Neuronal stem cell (in vitro differentiated cells): ENCODE data around the gene MDN1.

Source experiments
- DNase-seq: peaks from one replicate; pipeline ENCODE4 v3.0.0-alpha.2; 2013; ENCODE audit warnings: low spot score
- H2AFZ ChIP-seq: one replicate; pipeline ENCODE4 v1.6.1; 2013; ENCODE audit warnings: mild to moderate bottlenecking, low read length, inconsistent platforms
- H2AK5ac ChIP-seq: 2 replicates; pipeline ENCODE4 v1.6.1; 2013; ENCODE audit warnings: low read depth, mild to moderate bottlenecking, inconsistent platforms, low read length, moderate library complexity, mixed read lengths
- H2BK120ac ChIP-seq: 2 replicates; pipeline ENCODE4 v1.6.1; 2013; ENCODE audit warnings: low read depth, mild to moderate bottlenecking, inconsistent platforms, low read length, moderate library complexity, mixed read lengths
- H2BK12ac ChIP-seq: one replicate; pipeline ENCODE4 v1.6.1; 2013; ENCODE audit warnings: low read length, inconsistent platforms
- H2BK15ac ChIP-seq: 2 replicates; pipeline ENCODE4 v1.6.1; 2013; ENCODE audit warnings: mild to moderate bottlenecking, low read length, inconsistent platforms, mixed read lengths
- H2BK5ac ChIP-seq: one replicate; pipeline ENCODE4 v1.6.1; 2013; ENCODE audit warnings: inconsistent platforms, mild to moderate bottlenecking, low read length, moderate library complexity
- H3K14ac ChIP-seq: one replicate; pipeline ENCODE4 v1.6.1; 2013; ENCODE audit warnings: low read length, inconsistent platforms
- H3K18ac ChIP-seq: 2 replicates; pipeline ENCODE4 v1.6.1; 2013; ENCODE audit warnings: low read length, inconsistent platforms
- H3K23ac ChIP-seq: 2 replicates; pipeline ENCODE4 v1.6.1; 2013; ENCODE audit warnings: low read depth, mild to moderate bottlenecking, mixed read lengths, low read length, inconsistent platforms; ENCODE audit not compliant: poor library complexity
- H3K27ac ChIP-seq: replicated peaks from 3 replicates; pipeline ENCODE4 v1.5.1; 2013; ENCODE audit warnings: low read length, inconsistent platforms
- H3K27me3 ChIP-seq, 3 experiments: 2 replicates each; pipeline ENCODE4 v1.6.1; 2013; ENCODE audit warnings: low read length in 3 of 3, mild to moderate bottlenecking in 2 of 3, inconsistent platforms in 1 of 3, low read depth in 1 of 3, mixed read lengths in 1 of 3, moderate library complexity in 1 of 3; ENCODE audit not compliant: control insufficient read depth in 3 of 3, insufficient read depth in 3 of 3
- H3K36me3 ChIP-seq, 2 donors: replicated peaks in 1 of 2; 2 replicates each; pipeline ENCODE4 v1.6.1; 2013; ENCODE audit warnings: low read length in 2 of 2; ENCODE audit not compliant: control insufficient read depth in 2 of 2, insufficient read depth in 2 of 2
- H3K4ac ChIP-seq: 2 replicates; pipeline ENCODE4 v1.6.1; 2013; ENCODE audit warnings: inconsistent platforms, mild to moderate bottlenecking, low read length, moderate library complexity
- H3K4me1 ChIP-seq, 2 donors: 1 replicate in 1 of 2; 2 replicates in 1 of 2; pipeline ENCODE4 v1.6.1; 2013; ENCODE audit warnings: low read length in 2 of 2, low read depth in 1 of 2; ENCODE audit not compliant: control insufficient read depth in 2 of 2, insufficient read depth in 1 of 2
- H3K4me2 ChIP-seq: one replicate; pipeline ENCODE4 v1.6.1; 2013; ENCODE audit warnings: mild to moderate bottlenecking, low read length, inconsistent platforms; ENCODE audit not compliant: insufficient read depth, poor library complexity, severe bottlenecking
- H3K4me3 ChIP-seq, 2 donors: 2 replicates each; pipeline ENCODE4 v1.5.1; 2013; ENCODE audit warnings: low read length in 2 of 2, mild to moderate bottlenecking in 2 of 2, inconsistent platforms in 1 of 2, moderate library complexity in 1 of 2
- H3K79me1 ChIP-seq: one replicate; pipeline ENCODE4 v1.6.1; 2013; ENCODE audit warnings: low read depth, mild to moderate bottlenecking, inconsistent platforms, low read length, moderate library complexity
- H3K9ac ChIP-seq: one replicate; pipeline ENCODE4 v1.6.1; 2013; ENCODE audit warnings: mild to moderate bottlenecking, low read depth, low read length, inconsistent platforms; ENCODE audit not compliant: poor library complexity
- H3K9me3 ChIP-seq, 2 donors: replicated peaks in 1 of 2; 2 replicates each; pipeline versions ENCODE3 to v1.6.1; 2013; ENCODE audit warnings: low read length in 2 of 2, mild to moderate bottlenecking in 2 of 2, inconsistent platforms in 1 of 2, low read depth in 1 of 2, mixed read lengths in 1 of 2, moderate library complexity in 1 of 2; ENCODE audit not compliant: control insufficient read depth in 2 of 2, insufficient read depth in 1 of 2
- H4K8ac ChIP-seq: one replicate; pipeline ENCODE4 v1.6.1; 2013; ENCODE audit warnings: low read depth, mild to moderate bottlenecking, inconsistent platforms, low read length, moderate library complexity
- H4K91ac ChIP-seq: one replicate; pipeline ENCODE4 v1.6.1; 2013; ENCODE audit warnings: low read length, low read depth, mild to moderate bottlenecking, inconsistent platforms; ENCODE audit not compliant: poor library complexity
- WGBS, 2 donors: extraction: QIAGEN DNeasy Blood & Tissue Kit; methylation state at CpG; one replicate each; pipeline ENCODE4 v1.1.7; 2013; ENCODE audit warnings: missing lambda C conversion rate in 2 of 2, mixed read lengths in 1 of 2; ENCODE audit not compliant: insufficient read length in 2 of 2, insufficient replicate concordance in 1 of 2; ENCODE audit errors: extremely low coverage in 2 of 2; 5-methylcytosine and 5-hydroxymethylcytosine counted together

Gene MDN1

DNA sequence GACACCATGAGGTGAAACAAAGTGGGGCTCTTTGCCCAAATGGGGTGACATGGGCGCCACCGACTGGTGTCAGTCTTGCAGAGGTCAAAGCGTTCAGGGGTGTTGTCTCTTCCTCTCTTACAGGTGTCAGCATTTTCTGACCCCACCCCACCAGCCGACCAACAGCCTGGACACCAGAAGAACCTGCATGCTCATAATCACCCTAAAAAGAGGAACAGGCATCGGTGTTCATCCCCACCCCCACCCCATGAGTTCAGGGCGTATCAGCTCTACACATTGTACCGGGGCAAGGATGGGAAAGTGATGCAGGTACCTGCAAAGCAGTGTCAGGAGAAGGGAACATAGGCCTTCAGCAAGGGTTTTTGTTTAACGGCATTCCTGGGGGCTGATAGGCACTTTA is 195.8 kb downstream of the MDN1 start:
- Histone ChIP-seq H3K79me1 (no peaks in the 10 kb centered on the region), H3K4ac (no peak overlapping the region), H3K36me3 (peaks cover 1 to 53% of the 10 kb centered on the region in 2 donors), H2AFZ (no peak overlapping the region), H4K8ac (no peak overlapping the region), H3K27ac (no peak overlapping the region), H2BK5ac (no peak overlapping the region), H3K4me3 (no peak overlapping the region), H3K14ac (no peak overlapping the region), H3K9ac (no peak overlapping the region), H3K9me3 (no peaks in the 10 kb centered on the region), H2BK120ac (no peak overlapping the region), H4K91ac (no peak overlapping the region), H3K27me3 (no peaks in the 10 kb centered on the region), H2BK15ac (no peak overlapping the region), H3K4me2 (no peak overlapping the region), H3K23ac (no peak overlapping the region), H3K18ac (no peak overlapping the region), H2AK5ac (no peak overlapping the region), H3K4me1 (no peaks in the 10 kb centered on the region), H2BK12ac (no peak overlapping the region)
- no CpG with 5 or more reads among the region's 8 CpGs for WGBS, 2 donors
- DNase-seq = no peak

DNA sequence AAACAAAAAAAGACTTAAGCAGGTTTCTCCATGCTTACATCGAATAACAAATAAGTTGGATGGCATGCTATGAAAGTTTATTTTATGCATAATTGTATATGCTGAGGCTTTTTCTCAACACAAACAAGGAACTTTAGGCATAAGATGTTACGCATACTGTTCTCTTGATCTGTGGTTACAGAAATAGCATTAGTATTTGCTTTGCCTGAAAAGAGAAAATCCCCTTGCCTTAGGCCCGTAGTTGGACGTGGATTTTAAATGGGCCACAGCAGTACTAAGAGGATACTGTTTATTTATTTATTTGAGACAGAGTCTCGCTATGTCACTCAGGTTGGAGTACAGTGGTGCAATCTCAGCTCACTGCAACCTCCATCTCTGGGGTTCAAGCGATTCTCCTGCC is 200.0 kb downstream of the MDN1 start:
- H2BK5ac ChIP-seq = no peak overlapping the region
- no peaks in the 10 kb centered on the region for H3K9me3 ChIP-seq
- no peak overlapping the region for H3K4me3 ChIP-seq
- H3K18ac ChIP-seq = no peak overlapping the region
- no peak overlapping the region for H4K8ac ChIP-seq
- no peak overlapping the region for H2AK5ac ChIP-seq
- no peak overlapping the region for H3K9ac ChIP-seq
- H3K4me1 ChIP-seq = peaks cover 0 to 2% of the 10 kb centered on the region in 2 donors
- H2BK12ac ChIP-seq = no peak overlapping the region
- H4K91ac ChIP-seq = no peak overlapping the region
- H3K36me3 ChIP-seq = peaks cover 1 to 27% of the 10 kb centered on the region in 2 donors
- no peak overlapping the region for H3K14ac ChIP-seq
- no peaks in the 10 kb centered on the region for H3K27me3 ChIP-seq
- H3K4ac ChIP-seq = no peak overlapping the region
- no peak overlapping the region for H3K23ac ChIP-seq
- no peak for DNase-seq
- WGBS, 2 donors = no CpG with 5 or more reads among the region's 6 CpGs
- no peak overlapping the region for H2AFZ ChIP-seq
- no peaks in the 10 kb centered on the region for H3K79me1 ChIP-seq
- H2BK15ac ChIP-seq = no peak overlapping the region
- no peak overlapping the region for H3K27ac ChIP-seq
- H2BK120ac ChIP-seq = no peak overlapping the region
- no peak overlapping the region for H3K4me2 ChIP-seq

DNA sequence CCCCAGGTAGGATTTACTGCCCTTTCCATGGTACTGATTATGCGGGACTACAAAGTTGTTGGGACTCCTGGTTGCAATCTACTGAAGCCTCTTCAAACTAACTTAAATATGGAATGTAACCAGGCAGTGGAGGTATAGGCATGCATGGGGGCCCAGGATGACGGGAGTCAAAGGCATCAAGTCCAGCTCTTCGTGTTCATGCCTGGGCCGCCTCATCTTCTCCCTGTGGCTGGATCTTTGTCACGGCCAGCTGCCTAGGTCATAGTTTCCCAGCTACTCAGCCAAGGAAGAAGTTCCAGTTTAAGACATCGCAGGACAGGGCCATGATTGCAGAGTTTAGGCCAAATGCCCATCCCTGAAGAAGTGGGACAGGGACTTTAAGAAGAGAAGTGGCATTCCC is 201.6 kb downstream of the MDN1 start:
- Histone ChIP-seq H3K14ac (no peak overlapping the region), H3K9me3 (peaks cover 0 to 2% of the 10 kb centered on the region in 2 donors), H3K4ac (no peak overlapping the region), H3K4me1 (peaks cover 0 to 8% of the 10 kb centered on the region in 2 donors), H4K8ac (no peak overlapping the region), H2BK15ac (no peak overlapping the region), H3K9ac (no peak overlapping the region), H3K4me3 (no peak overlapping the region), H3K18ac (no peak overlapping the region), H2AFZ (no peak overlapping the region), H3K27me3 (no peaks in the 10 kb centered on the region), H3K27ac (no peak overlapping the region), H3K4me2 (no peak overlapping the region), H2BK120ac (no peak overlapping the region), H2AK5ac (no peak overlapping the region), H3K36me3 (peaks cover 0 to 23% of the 10 kb centered on the region in 2 donors), H4K91ac (no peak overlapping the region), H3K79me1 (no peaks in the 10 kb centered on the region), H2BK12ac (no peak overlapping the region), H2BK5ac (no peak overlapping the region), H3K23ac (no peak overlapping the region)
- no peak for DNase-seq
- WGBS, 2 donors = no CpG with 5 or more reads among the region's 6 CpGs

DNA sequence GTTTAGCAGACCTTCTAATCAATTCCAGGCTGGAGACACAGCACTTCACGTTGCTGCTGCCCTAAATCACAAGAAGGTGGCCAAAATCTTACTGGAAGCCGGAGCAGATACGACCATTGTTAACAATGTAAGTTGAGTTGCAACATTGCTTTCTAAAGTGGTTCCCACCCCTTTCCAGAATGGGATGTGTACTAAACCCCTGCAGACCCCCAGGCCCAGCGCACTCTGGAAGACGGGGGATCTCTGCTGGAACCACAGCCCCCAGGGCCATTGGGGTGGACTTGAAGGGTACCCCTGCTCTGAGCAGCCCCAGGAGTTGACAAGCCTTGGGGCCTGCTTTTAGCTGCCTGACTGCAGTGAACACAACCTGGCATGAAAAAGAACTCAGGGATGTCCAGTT is 203.1 kb downstream of the MDN1 start:
- Histone ChIP-seq H3K36me3 (peaks cover 0 to 23% of the 10 kb centered on the region in 2 donors), H3K4me2 (no peak overlapping the region), H2BK15ac (no peak overlapping the region), H3K27me3 (no peaks in the 10 kb centered on the region), H3K9me3 (peaks cover 0 to 2% of the 10 kb centered on the region in 2 donors), H2AFZ (no peak overlapping the region), H3K4me3 (no peak overlapping the region), H3K14ac (no peak overlapping the region), H3K4me1 (peaks cover 0 to 12% of the 10 kb centered on the region in 2 donors), H4K91ac (no peak overlapping the region), H2BK120ac (no peak overlapping the region), H3K4ac (no peak overlapping the region), H2BK5ac (no peak overlapping the region), H4K8ac (no peak overlapping the region), H3K79me1 (no peaks in the 10 kb centered on the region), H3K18ac (no peak overlapping the region), H2BK12ac (no peak overlapping the region), H3K9ac (no peak overlapping the region), H3K27ac (no peak overlapping the region), H2AK5ac (no peak overlapping the region), H3K23ac (no peak overlapping the region)
- no CpG with 5 or more reads among the region's 5 CpGs for WGBS, 2 donors
- DNase-seq = no peak
